K562 (cell line): ENCODE measurements around the gene ABHD4. TPM values are rescaled to one million over a fixed set of nuclear protein-coding genes. Genes with fewer than 3 reads are reported as not detected.
A peak's percentile ranks its signal among the peaks of the same experiment; 100 is the strongest.

Experiments
- ATAC-seq: fragments of 200-7000 bp; cut with Tn5 transposase; 3 replicates; pipeline ENCODE4 v1.9.1; 2020; ENCODE audit warnings: moderate library complexity
- BruUV-seq: library from RNA; stranded (reverse); fragments of 400-500 nt; replicated peaks from 2 replicates; lab custom pipeline; 2021; lab: Mats Ljungman, UMichigan
- CTCF ChIA-PET: fragments of 300-600 bp; formaldehyde crosslinking; extraction: SDS; loops from one replicate; lab custom pipeline; 2021; ENCODE audit warnings: low intra/inter-chr PET ratio; lab: Yijun Ruan, JAX
- POLR2A ChIA-PET: fragments of 300-600, 350-650 bp; sonication (Branson Sonifier 250); formaldehyde crosslinking; extraction: SDS; loops from one replicate; lab custom pipeline; 2021; ENCODE audit warnings: antibody characterized with exemption, inconsistent platforms; lab: Yijun Ruan, JAX
- DNase-seq, 4 experiments: peaks; one replicate each; pipeline versions ENCODE4 v3.0.0 to v3.0.0-alpha.2; 2011 to 2018; ENCODE audit warnings: low spot score in 3 of 4, mixed read lengths in 3 of 4; ENCODE audit errors: extremely low read depth in 1 of 4
- FAIRE-seq: peaks from 2 replicates; lab custom pipeline; 2011; peaks lifted over from hg19 to GRCh38; lab: Jason Lieb, UNC
- H2AFZ ChIP-seq: 2 replicates; pipeline ENCODE4 v1.6.0; 2011; ENCODE audit warnings: low read depth, low read length, control low read depth, inconsistent platforms
- H3K27ac ChIP-seq: fragments of 200-600 bp; 3 replicates; pipeline ENCODE4 v1.8.0; 2011; ENCODE audit warnings: low read depth, mild to moderate bottlenecking, control low read depth, inconsistent platforms, low read length, moderate library complexity, mixed read lengths; ENCODE audit errors: extremely low read depth
- H3K27me3 ChIP-seq, 2 experiments: fragments of 300-600 bp in 1 of 2; 2 replicates in 1 of 2; 3 replicates in 1 of 2; pipeline versions ENCODE4 v1.6.0 to v1.8.0; 2011; ENCODE audit warnings: inconsistent platforms in 2 of 2, low read length in 2 of 2, mild to moderate bottlenecking in 1 of 2, mixed read lengths in 1 of 2, moderate library complexity in 1 of 2; ENCODE audit not compliant: control insufficient read depth in 2 of 2, insufficient read depth in 2 of 2
- H3K36me3 ChIP-seq: fragments of 300-600 bp; 3 replicates; pipeline ENCODE4 v1.8.0; 2011; ENCODE audit warnings: mild to moderate bottlenecking, low read length, inconsistent platforms; ENCODE audit not compliant: control insufficient read depth, insufficient read depth
- H3K4me1 ChIP-seq, 2 experiments: fragments of 200-600 bp in 1 of 2; replicated peaks in 1 of 2; 2 replicates in 1 of 2; 3 replicates in 1 of 2; pipeline versions ENCODE4 v1.5.1 to v1.8.0; 2011; ENCODE audit warnings: inconsistent platforms in 2 of 2, low read length in 2 of 2, mild to moderate bottlenecking in 1 of 2, mixed read lengths in 1 of 2, moderate library complexity in 1 of 2; ENCODE audit not compliant: control insufficient read depth in 2 of 2, insufficient read depth in 2 of 2
- H3K4me2 ChIP-seq: 2 replicates; pipeline ENCODE4 v1.6.1; 2011; ENCODE audit warnings: low read length, control low read depth, inconsistent platforms, mixed read lengths; ENCODE audit not compliant: insufficient read depth
- H3K4me3 ChIP-seq: fragments of 200-600 bp; sonication (generic), shearing (Covaris generic); 2 replicates; pipeline ENCODE4 v1.5.1; 2016; ENCODE audit warnings: control low read depth, inconsistent platforms
- H3K79me2 ChIP-seq: fragments of 200-600 bp; 3 replicates; pipeline ENCODE4 v1.8.0; 2011; ENCODE audit warnings: low read length, inconsistent platforms; ENCODE audit not compliant: control insufficient read depth, insufficient read depth
- H3K9ac ChIP-seq, 2 experiments: 2 replicates each; pipeline versions ENCODE4 v1.6.0 to v1.6.1; 2011; ENCODE audit warnings: low read depth in 2 of 2, low read length in 2 of 2, control low read depth in 1 of 2, inconsistent platforms in 1 of 2, mild to moderate bottlenecking in 1 of 2, mixed read lengths in 1 of 2; ENCODE audit not compliant: insufficient read depth in 1 of 2
- H3K9me1 ChIP-seq: one replicate; pipeline ENCODE4 v1.6.0; 2011; ENCODE audit warnings: inconsistent platforms, mild to moderate bottlenecking, low read length, moderate library complexity; ENCODE audit not compliant: control insufficient read depth, insufficient read depth
- H3K9me3 ChIP-seq: replicated peaks from 2 replicates; pipeline ENCODE4 v1.5.1; 2011; ENCODE audit warnings: low read depth, low read length, inconsistent platforms; ENCODE audit not compliant: control insufficient read depth, insufficient read depth
- H4K20me1 ChIP-seq: replicated peaks from 2 replicates; pipeline ENCODE4 v1.6.1; 2011; ENCODE audit warnings: low read length, inconsistent platforms, mixed read lengths; ENCODE audit not compliant: control insufficient read depth, insufficient read depth
- BRD4 ChIP-seq: fragments of 200-600 bp; sonication (generic); IDR thresholded peaks from 2 replicates; pipeline ENCODE4 v1.6.1; 2017; ENCODE audit warnings: inconsistent platforms
- CCAR2 ChIP-seq: fragments of 200-400 bp; formaldehyde crosslinking; IDR thresholded peaks from 2 replicates; pipeline ENCODE4 v1.6.1; 2017; ENCODE audit warnings: mild to moderate bottlenecking, low read depth, low read length
- DLX4 ChIP-seq: fragments of 250-450 bp; sonication (Bioruptor Pico); IDR thresholded peaks from 2 replicates; pipeline ENCODE4 v1.6.1; 2021; ENCODE audit warnings: mild to moderate bottlenecking
- HDGF ChIP-seq: fragments of 450-650 bp; IDR thresholded peaks from 2 replicates; pipeline ENCODE4 v1.6.1; 2016
- PBX2 ChIP-seq, 2 experiments: IDR thresholded peaks in 1 of 2; conservative IDR thresholded peaks in 1 of 2; 2 replicates each; pipeline ENCODE4 v1.6.1; 2016; ENCODE audit warnings: low read depth in 2 of 2, mild to moderate bottlenecking in 1 of 2, missing compliant biosample characterization in 1 of 2, missing genetic modification characterization in 1 of 2, moderate library complexity in 1 of 2
- PKNOX1 ChIP-seq: fragments of 450-650 bp; IDR thresholded peaks from 2 replicates; pipeline ENCODE4 v1.6.1; 2016
- RFX5 ChIP-seq: IDR thresholded peaks from 2 replicates; pipeline ENCODE4 v1.6.1; 2011; ENCODE audit warnings: low read depth, mild to moderate bottlenecking, improper control_type of control experiment, low read length
- ZBTB34 ChIP-seq: fragments of 250-450 bp; sonication (Bioruptor Pico); IDR thresholded peaks from 2 replicates; pipeline ENCODE4 v1.8.0; 2021; ENCODE audit warnings: mild to moderate bottlenecking, moderate library complexity
- ZHX1 ChIP-seq: fragments of 150-350 bp; conservative IDR thresholded peaks from 2 replicates; pipeline ENCODE4 v1.6.1; 2014; ENCODE audit warnings: low read length
- ZNF134 ChIP-seq: fragments of 250-450 bp; sonication (Bioruptor Pico); conservative IDR thresholded peaks from 2 replicates; pipeline ENCODE4 v1.4.0; 2020
- ZNF239 ChIP-seq: fragments of 250-450 bp; sonication (Bioruptor Pico); IDR thresholded peaks from 2 replicates; pipeline ENCODE4 v1.4.0; 2020; ENCODE audit warnings: mild to moderate bottlenecking
- ZZZ3 ChIP-seq: fragments of 450-650 bp; IDR thresholded peaks from 2 replicates; pipeline ENCODE4 v1.6.1; 2016; ENCODE audit warnings: antibody characterized with exemption, mild to moderate bottlenecking, moderate library complexity
- WGBS: fragments of 100-300 bp; shearing (Covaris generic); methylation state at CpG from one replicate; pipeline ENCODE4 v1.1.6; 2016; ENCODE audit warnings: low coverage, mixed read lengths; ENCODE audit not compliant: insufficient coverage; ENCODE audit errors: missing lambda C conversion rate; 5-methylcytosine and 5-hydroxymethylcytosine counted together
- in situ Hi-C: fragments of 300-500 bp; cut with MboI; formaldehyde crosslinking; loops from 4 replicates; pipeline ENCODE4 v1.15.0; 2018; ENCODE audit warnings: inconsistent platforms, mixed read lengths
- intact Hi-C: fragments of 100-400 bp; cut with micrococcal nuclease; formaldehyde crosslinking; loops from 2 replicates; pipeline ENCODE4 v1.14.2; 2022
- polyA plus RNA-seq, 8 experiments: library from polyadenylated mRNA; depleted of rRNA in 4 of 8; stranded (reverse) in 5 of 8; unstranded in 3 of 8; fragments of >200 nt; fragmentation: Nextera tagmentation in 2 of 8; fragmentation: Illumina TruSeq in 1 of 8; extraction: Ambion mirVana in 2 of 8; extraction: Trizol in 1 of 8; gene quantifications; 2 replicates each; pipeline versions ENCODE4 v1.2.1 to v1.2.3, GENCODE V29; 2011 to 2014; ENCODE audit warnings: inconsistent platforms in 1 of 8, missing spikeins in 1 of 8
- total RNA-seq, 7 experiments: library from RNA; depleted of rRNA in 6 of 7; stranded (reverse); fragments of >200 nt in 6 of 7; fragmentation: Illumina TruSeq in 2 of 7; extraction: Trizol in 2 of 7; gene quantifications; 2 replicates each; pipeline versions ENCODE4 v1.2.1 to v1.2.3, GENCODE V29; 2011 to 2021; ENCODE audit warnings: low replicate concordance in 1 of 7

ABHD4 gene
- total and polyA plus RNA-seq, 9 of the 15 experiments (the other 6 are each of a cell fraction or from before 2014, with no cell fraction given) = 3.6 to 12.0 (median 7.2) TPM

- no peak for TF ChIP-seq DLX4 (CRISPR knock-in tag)
- TF ChIP-seq RFX5 = no peak
- TF ChIP-seq ZNF134 (CRISPR knock-in tag) = no peak
- TF ChIP-seq BRD4 = no peak
- TF ChIP-seq ZNF239 (CRISPR knock-in tag) = no peak
- no peak for TF ChIP-seq PKNOX1
- TF ChIP-seq HDGF = no peak
- TF ChIP-seq CCAR2 = no peak
These were observed 15.7 kb downstream of the ABHD4 start (continued) for GRCh38 chr14:22613736-22614239.

- ATAC-seq (peak; percentile 58; the same call in 2 of the 3 replicates), FAIRE-seq (no peak), DNase-seq (peak in 1 of 4 experiments; percentile 18)
- intact Hi-C loops (no loop called here), in situ Hi-C loops (no loop called here)
- H3K4me3 ChIP-seq = no peak overlapping the region
- no peaks in the 10 kb centered on the region for H3K9me3 ChIP-seq
- WGBS = 13% methylated on average over 6 of the region's 6 CpGs
- no peaks in the 10 kb centered on the region; the same call in 1 of the 2 replicates for H4K20me1 ChIP-seq
- H3K27ac ChIP-seq = no peak overlapping the region
- H3K9me1 ChIP-seq = no peaks in the 10 kb centered on the region
- H3K4me2 ChIP-seq = no peak overlapping the region
- no TSS peak for BruUV-seq
- no peaks in the 10 kb centered on the region for H3K27me3 ChIP-seq
- no peak overlapping the region for H3K9ac ChIP-seq
- peaks cover 12% of the 10 kb centered on the region; the same call in 2 of the 3 replicates for H3K36me3 ChIP-seq
- CTCF ChIA-PET = interaction anchor here (0.5 kb wide), 1 partner anchor 644 kb away, joined by 4 read pairs; no protein-coding TSS in a partner anchor
- POLR2A ChIA-PET = interaction anchor here (0.6 kb wide), 1 partner anchor 20 kb away, joined by 6 read pairs; no protein-coding TSS in a partner anchor
- H3K79me2 ChIP-seq = no peaks in the 10 kb centered on the region
- no peak overlapping the region for H2AFZ ChIP-seq
- no peaks in the 10 kb centered on the region for H3K4me1 ChIP-seq
- no peak for TF ChIP-seq PBX2 (CRISPR knock-in tag; IDR thresholded peaks at IDR 0.05; ENCODE audit: low read depth)
- TF ChIP-seq PBX2 (tag; conservative IDR thresholded peaks at IDR 0.05; ENCODE audit: low read depth) = peak; percentile 87
- no peak for TF ChIP-seq ZHX1
- TF ChIP-seq ZZZ3 = no peak
- TF ChIP-seq ZBTB34 = no peak
These were observed 16.2 kb downstream of the ABHD4 start for GRCh38 chr14:22614240-22614799.
